ENCODE measurements around the gene WT1.

DNA sequence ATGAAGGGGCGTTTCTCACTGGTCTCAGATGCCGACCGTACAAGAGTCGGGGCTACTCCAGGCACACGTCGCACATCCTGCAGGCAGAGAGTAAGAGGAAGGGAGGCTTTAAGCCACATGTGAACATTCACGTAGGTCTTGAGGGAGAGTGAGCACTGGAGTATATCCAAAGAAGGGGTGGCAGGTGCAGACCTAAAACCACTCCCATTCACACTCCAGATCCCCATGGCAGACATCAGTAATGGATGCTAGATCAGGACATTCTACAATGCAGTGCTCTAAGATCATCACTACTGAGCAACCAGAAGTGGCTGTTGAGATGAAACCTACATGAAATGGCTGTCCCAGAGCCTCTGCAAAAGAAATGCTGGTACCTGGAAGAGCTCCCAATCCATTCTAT lies 39.0 kb downstream of the WT1 start:
- TF ChIP-seq EZH2 (IDR thresholded peaks at IDR 0.05; ENCODE audit: insufficient read depth, poor library complexity, severe bottlenecking) (no peak), EZH2phosphoT487 (IDR thresholded peaks at IDR 0.05; ENCODE audit: insufficient read depth, low read depth) (no peak)
